GM23248 (cell line): ENCODE data around the gene TSHZ2. TPM values are rescaled to one million over a fixed set of nuclear protein-coding genes. Genes with fewer than 3 reads are reported as not detected.
A peak's percentile ranks its signal among the peaks of the same experiment; 100 is the strongest.

ENCODE experiments used
- DNase-seq: peaks from one replicate; pipeline ENCODE4 v3.0.0-alpha.2; 2015
- H2AFZ ChIP-seq: fragments of 200-600 bp; sonication (generic); 2 replicates; pipeline ENCODE4 v1.6.1; 2016; ENCODE audit warnings: antibody characterized with exemption
- H3F3A ChIP-seq: fragments of 200-600 bp; sonication (generic); 2 replicates; pipeline ENCODE4 v1.6.1; 2016; ENCODE audit warnings: mild to moderate bottlenecking, antibody characterized with exemption, mixed run types; ENCODE audit not compliant: insufficient read depth
- H3K27ac ChIP-seq: fragments of 200-600 bp; sonication (generic); 2 replicates; pipeline ENCODE4 v1.5.1; 2016; ENCODE audit warnings: mild to moderate bottlenecking
- H3K27me3 ChIP-seq: fragments of 200-600 bp; sonication (generic); replicated peaks from 2 replicates; pipeline ENCODE4 v1.6.1; 2016; ENCODE audit warnings: mild to moderate bottlenecking; ENCODE audit not compliant: insufficient read depth
- H3K36me3 ChIP-seq: fragments of 200-600 bp; sonication (generic); 2 replicates; pipeline ENCODE4 v1.6.1; 2016; ENCODE audit warnings: low read depth, mild to moderate bottlenecking
- H3K4me1 ChIP-seq: fragments of 200-600 bp; sonication (generic); 2 replicates; pipeline ENCODE4 v1.6.1; 2016; ENCODE audit warnings: mild to moderate bottlenecking; ENCODE audit not compliant: insufficient read depth
- H3K4me2 ChIP-seq: fragments of 200-600 bp; sonication (generic); one replicate; pipeline ENCODE4 v1.6.1; 2016; ENCODE audit warnings: mild to moderate bottlenecking; ENCODE audit not compliant: unreplicated experiment
- H3K4me3 ChIP-seq: fragments of 200-600 bp; sonication (generic); 2 replicates; pipeline ENCODE4 v1.5.1; 2016; ENCODE audit warnings: mild to moderate bottlenecking
- H3K79me2 ChIP-seq: fragments of 200-600 bp; sonication (generic); 2 replicates; pipeline ENCODE4 v1.6.1; 2016; ENCODE audit warnings: mild to moderate bottlenecking; ENCODE audit not compliant: insufficient read depth
- H3K9ac ChIP-seq: fragments of 200-600 bp; sonication (generic); 2 replicates; pipeline ENCODE4 v1.6.1; 2016; ENCODE audit warnings: mild to moderate bottlenecking
- H3K9me2 ChIP-seq: fragments of 200-600 bp; sonication (generic); 2 replicates; pipeline ENCODE4 v1.6.1; 2016; ENCODE audit warnings: mixed run types, mild to moderate bottlenecking, moderate library complexity; ENCODE audit not compliant: insufficient read depth
- H3K9me3 ChIP-seq: fragments of 200-600 bp; sonication (generic); one replicate; pipeline ENCODE4 v1.6.1; 2017; ENCODE audit warnings: low read depth
- H4K20me1 ChIP-seq: fragments of 200-600 bp; sonication (generic); 2 replicates; pipeline ENCODE4 v1.6.0; 2016; ENCODE audit not compliant: insufficient read depth
- EZH2 ChIP-seq: fragments of 200-600 bp; sonication (generic); IDR thresholded peaks from 2 replicates; pipeline ENCODE4 v1.6.1; 2018; ENCODE audit warnings: antibody characterized with exemption, mild to moderate bottlenecking; ENCODE audit not compliant: insufficient read depth, poor library complexity, severe bottlenecking
- EZH2phosphoT487 ChIP-seq: fragments of 200-600 bp; sonication (generic); IDR thresholded peaks from 2 replicates; pipeline ENCODE4 v1.6.1; 2018; ENCODE audit warnings: antibody characterized with exemption, moderate library complexity, mild to moderate bottlenecking, low read depth; ENCODE audit not compliant: insufficient read depth
- whole genome bisulfite sequencing, 2 experiments: methylation state at CpG; one replicate each; pipeline ENCODE4 v1.1.6; 2015 to 2017; ENCODE audit warnings: low lambda C conversion rate in 2 of 2, low coverage in 1 of 2; ENCODE audit errors: missing lambda C conversion rate in 2 of 2; 5-methylcytosine and 5-hydroxymethylcytosine counted together
- in situ Hi-C: fragments of 300-500 bp; cut with MboI; formaldehyde crosslinking; loops from 2 replicates; pipeline ENCODE4 v1.15.0; 2020
- polyA plus RNA-seq: library from polyadenylated mRNA; unstranded; fragments of >200 nt; fragmentation: Nextera tagmentation; extraction: Ambion mirVana; gene quantifications from 2 replicates; pipeline ENCODE4 v1.2.1, GENCODE V29; 2016
- total RNA-seq: library from RNA; depleted of rRNA; stranded (reverse); fragments of >200 nt; shearing (Covaris generic); gene quantifications from 2 replicates; pipeline ENCODE4 v1.2.3, GENCODE V29; 2014

Gene TSHZ2
- total and polyA plus RNA-seq, 2 experiments from 2014 or later: 4.5 to 13.4 TPM

DNA sequence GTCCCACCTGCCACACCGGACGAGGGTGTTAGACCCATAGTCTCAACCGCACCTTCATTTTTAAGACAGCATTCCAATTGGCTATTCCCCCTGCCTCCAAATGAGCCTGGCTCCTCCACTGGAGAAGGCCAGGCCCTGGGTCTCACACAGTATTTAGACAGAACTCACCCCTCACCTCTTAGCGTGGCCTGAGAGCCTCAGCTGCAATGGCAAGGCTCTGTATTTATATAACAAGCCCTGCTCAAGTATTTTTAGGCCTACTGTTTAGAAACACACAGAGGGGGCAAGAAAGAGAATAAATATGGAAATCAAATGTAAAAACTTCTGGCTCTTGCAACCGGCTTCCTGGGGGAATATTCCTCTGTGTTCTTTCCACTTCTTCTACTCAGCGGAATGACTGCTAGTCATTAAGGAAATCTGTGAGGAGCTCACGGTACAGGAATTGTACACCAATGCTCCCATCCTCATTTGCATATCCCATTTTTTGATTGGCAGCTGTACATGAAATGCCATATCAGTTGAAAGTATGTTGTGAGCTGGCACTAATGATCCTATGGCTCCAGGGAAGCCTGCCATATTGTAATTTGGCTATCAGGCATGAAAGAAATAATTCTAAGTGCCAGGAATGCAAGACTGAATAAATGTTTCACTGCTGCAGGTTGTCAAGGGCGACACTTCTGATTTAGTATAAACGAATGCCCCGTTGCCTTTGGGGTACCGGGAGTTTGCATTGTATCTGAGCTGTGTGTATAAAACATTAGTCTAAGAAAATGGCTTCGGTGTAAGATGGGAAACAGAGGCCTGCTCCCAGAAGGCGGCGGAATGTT, 414.0 kb downstream of the TSHZ2 start:
- Histone ChIP-seq H4K20me1 (no peaks in the 10 kb centered on the region), H2AFZ (no peak overlapping the region), H3K9ac (no peak overlapping the region), H3F3A (no peaks in the 10 kb centered on the region), H3K36me3 (no peaks in the 10 kb centered on the region), H3K79me2 (no peaks in the 10 kb centered on the region), H3K9me2 (no peaks in the 10 kb centered on the region), H3K27me3 (no peaks in the 10 kb centered on the region), H3K9me3 (no peaks in the 10 kb centered on the region), H3K4me3 (no peak overlapping the region), H3K4me1 (no peaks in the 10 kb centered on the region), H3K27ac (no peak overlapping the region), H3K4me2 (no peak overlapping the region)
- TF ChIP-seq EZH2: no peak
- TF ChIP-seq EZH2phosphoT487: no peak
- no peak for DNase-seq
- WGBS, 2 experiments: 82 to 85% methylated on average over 14 of the region's 14 CpGs
- in situ Hi-C loops: no loop called here

DNA sequence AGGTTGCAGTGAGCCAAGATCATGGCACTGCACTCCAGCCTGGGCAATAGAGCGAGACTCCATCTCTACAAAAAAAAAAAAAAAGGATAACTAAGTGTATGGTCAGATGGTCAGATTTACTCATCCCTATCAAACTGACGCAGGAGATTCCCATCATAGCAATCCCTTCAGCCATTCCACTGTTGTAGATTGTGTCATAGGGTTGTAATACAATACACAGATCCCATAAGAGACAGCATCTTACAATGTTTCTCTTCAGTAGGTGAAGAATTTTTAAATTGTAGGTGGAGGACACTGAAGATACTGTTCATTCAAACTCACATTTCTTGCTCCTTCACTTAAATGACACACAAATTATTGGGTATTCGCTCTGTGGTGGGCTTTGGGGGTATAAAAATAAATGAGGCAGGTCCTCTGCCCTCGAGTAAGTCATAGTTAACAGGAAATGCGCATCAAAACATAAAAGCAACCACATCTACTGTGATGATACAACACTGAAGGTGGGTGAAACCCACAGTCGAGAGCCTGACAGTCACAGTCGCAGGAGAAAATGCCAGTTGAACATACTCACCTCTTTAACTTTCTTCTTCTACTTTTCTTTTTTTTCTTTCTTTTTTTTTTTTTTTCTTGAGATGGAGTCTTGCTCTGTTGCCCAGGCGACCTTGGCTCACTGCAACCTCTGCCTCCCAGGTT, 416.0 kb downstream of the TSHZ2 start:
- WGBS, 2 experiments: 79 to 83% methylated on average over 8 of the region's 8 CpGs
- Histone ChIP-seq H3F3A (no peaks in the 10 kb centered on the region), H3K27ac (no peak overlapping the region), H3K4me3 (no peak overlapping the region), H3K9ac (no peak overlapping the region), H4K20me1 (no peaks in the 10 kb centered on the region), H3K27me3 (no peaks in the 10 kb centered on the region), H3K9me3 (no peaks in the 10 kb centered on the region), H3K79me2 (no peaks in the 10 kb centered on the region), H3K9me2 (no peaks in the 10 kb centered on the region), H3K4me2 (no peak overlapping the region), H3K36me3 (no peaks in the 10 kb centered on the region), H3K4me1 (no peaks in the 10 kb centered on the region), H2AFZ (no peak overlapping the region)
- in situ Hi-C loops: no loop called here
- no peak for DNase-seq
- TF ChIP-seq EZH2: no peak
- no peak for TF ChIP-seq EZH2phosphoT487

DNA sequence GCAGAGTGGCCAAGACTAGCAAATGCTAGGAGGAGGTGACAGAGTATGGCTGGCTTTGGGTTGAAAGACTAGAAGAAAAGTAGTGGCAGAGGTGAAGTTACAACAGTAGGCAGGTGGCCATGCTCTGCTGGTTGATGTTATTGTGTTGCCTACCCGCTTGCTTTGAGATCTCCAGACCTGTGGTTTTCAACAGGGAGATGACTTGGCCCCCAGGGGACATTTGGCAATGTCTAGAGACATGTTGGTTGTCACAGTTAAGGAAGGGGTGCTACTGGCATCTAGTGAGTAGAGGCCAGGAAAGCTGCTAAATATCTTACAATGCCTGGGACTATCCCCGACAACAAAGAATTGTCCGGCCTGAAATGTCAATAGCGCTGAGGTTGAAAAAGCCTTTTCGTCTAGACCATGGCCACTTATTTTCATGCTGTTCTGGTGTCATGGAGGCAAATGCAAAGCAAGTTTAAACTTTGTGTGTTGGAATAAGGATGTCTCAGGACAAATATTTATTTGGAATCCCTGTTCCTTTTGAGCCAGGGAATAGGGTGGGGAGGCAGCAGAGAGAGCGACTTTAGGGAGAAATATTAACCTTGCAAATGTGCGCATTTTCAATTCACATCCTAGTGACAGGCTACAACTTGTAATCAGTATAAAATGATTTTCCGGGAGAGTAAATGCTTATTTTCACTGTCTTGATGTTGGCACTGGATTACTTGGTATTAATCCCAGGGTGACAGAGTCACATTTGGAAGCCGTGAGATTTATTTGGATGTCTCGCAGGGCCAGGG, 417.6 kb downstream of the TSHZ2 start:
- DNase-seq: no peak
- Histone ChIP-seq H3K4me3 (no peak overlapping the region), H3K27ac (no peak overlapping the region), H3K27me3 (no peaks in the 10 kb centered on the region), H2AFZ (no peak overlapping the region), H3K4me1 (no peaks in the 10 kb centered on the region), H3K4me2 (no peak overlapping the region), H3F3A (no peaks in the 10 kb centered on the region), H3K9me3 (no peaks in the 10 kb centered on the region), H4K20me1 (no peaks in the 10 kb centered on the region), H3K79me2 (no peaks in the 10 kb centered on the region), H3K36me3 (no peaks in the 10 kb centered on the region), H3K9me2 (no peaks in the 10 kb centered on the region), H3K9ac (no peak overlapping the region)
- TF ChIP-seq EZH2 (no peak), EZH2phosphoT487 (no peak)
- 80 to 82% methylated on average over 10 of the region's 10 CpGs for WGBS, 2 experiments
- in situ Hi-C loops: no loop called here

DNA sequence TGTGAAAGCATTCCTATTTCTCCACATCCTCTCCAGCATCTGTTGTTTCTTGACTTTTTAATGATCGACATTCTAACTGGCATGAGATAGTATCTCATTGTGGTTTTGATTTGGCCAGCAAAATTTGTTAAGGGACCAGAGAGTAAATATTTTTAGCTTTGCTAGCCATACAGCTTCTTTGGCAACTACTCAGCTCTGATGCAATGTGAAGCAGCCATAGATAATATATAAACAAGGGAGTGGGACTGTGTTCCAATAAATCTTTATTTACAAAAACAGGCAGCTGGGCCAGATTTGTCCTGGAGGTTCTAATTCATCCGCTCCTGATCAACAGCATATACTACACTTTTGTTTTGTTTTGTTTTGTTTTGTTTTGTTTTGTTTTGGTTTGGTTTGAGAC, 418.6 kb downstream of the TSHZ2 start:
- Histone ChIP-seq H3K4me2 (no peak overlapping the region), H3K27me3 (no peaks in the 10 kb centered on the region), H2AFZ (no peak overlapping the region), H4K20me1 (no peaks in the 10 kb centered on the region), H3K4me1 (no peaks in the 10 kb centered on the region), H3F3A (no peaks in the 10 kb centered on the region), H3K9ac (no peak overlapping the region), H3K79me2 (no peaks in the 10 kb centered on the region), H3K9me3 (no peaks in the 10 kb centered on the region), H3K4me3 (no peak overlapping the region), H3K36me3 (no peaks in the 10 kb centered on the region), H3K9me2 (no peaks in the 10 kb centered on the region), H3K27ac (no peak overlapping the region)
- TF ChIP-seq EZH2phosphoT487 (no peak), EZH2 (no peak)
- DNase-seq: peak; percentile 16
- in situ Hi-C loops: no loop called here
- 64 to 65% methylated on average over 2 of the region's 2 CpGs for WGBS, 2 experiments
